Activated naive CD8-positive, alpha-beta T cell treated with anti-CD3 and anti-CD28 coated beads, Interleukin-2, amount 50 U/mL, for 24 hours (primary cell): ENCODE measurements around the gene NCMAP.

Experiments used
- ATAC-seq: fragments of 150-1000 bp; cut with Tn5 transposase; one replicate; pipeline ENCODE4 v1.10.0; 2021
- DNase-seq: peaks from one replicate; pipeline ENCODE4 v3.0.0; 2021
- H3K27ac Mint-ChIP-seq: one replicate; pipeline ENCODE4 v1.8.0; 2021; ENCODE audit warnings: mild to moderate bottlenecking, mixed read lengths
- H3K27me3 Mint-ChIP-seq: one replicate; pipeline ENCODE4 v1.8.0; 2021; ENCODE audit warnings: mixed read lengths
- H3K36me3 Mint-ChIP-seq: one replicate; pipeline ENCODE4 v1.8.0; 2021; ENCODE audit warnings: low read depth, mixed read lengths
- H3K4me1 Mint-ChIP-seq: one replicate; pipeline ENCODE4 v1.8.0; 2021; ENCODE audit warnings: mixed read lengths
- H3K4me3 Mint-ChIP-seq: one replicate; pipeline ENCODE4 v1.8.0; 2021; ENCODE audit warnings: mild to moderate bottlenecking, moderate library complexity, mixed read lengths
- H3K9me3 Mint-ChIP-seq: one replicate; pipeline ENCODE4 v1.8.0; 2021; ENCODE audit warnings: mixed read lengths

The NCMAP gene

GRCh38 chr1:24641646-24642151 is 85.8 kb downstream of the NCMAP start:
- Mint-ChIP-seq H3K4me1 (peaks cover 49% of the 10 kb centered on the region), H3K4me3 (peak overlapping the region; percentile 98), H3K27ac (peak overlapping the region; percentile 95), H3K36me3 (peaks cover 26% of the 10 kb centered on the region), H3K9me3 (no peaks in the 10 kb centered on the region), H3K27me3 (no peaks in the 10 kb centered on the region)
- ATAC-seq (no peak), DNase-seq (peak; percentile 62)

- H3K9me3 Mint-ChIP-seq: no peaks in the 10 kb centered on the region
- peak within 1 kb of the TSS; percentile 95 for H3K27ac Mint-ChIP-seq
- H3K36me3 Mint-ChIP-seq: peaks cover 37% of the 10 kb centered on the region
- H3K27me3 Mint-ChIP-seq: no peaks in the 10 kb centered on the region
- peak within 1 kb of the TSS; percentile 98 for H3K4me3 Mint-ChIP-seq
- peaks cover 55% of the 10 kb centered on the region for H3K4me1 Mint-ChIP-seq
- ATAC-seq (peak; percentile 95), DNase-seq (peak; percentile 97)
Observed at GRCh38 chr1:24642481-24643362, 86.8 kb downstream of the NCMAP start, which contains the start of gene SRRM1. Gene SRRM1, plus strand, starts transcription at chr1:24643302. Its CDS starts 25 bp downstream, at chr1:24643327.

GRCh38 chr1:24643363-24644099 is 87.6 kb downstream of the NCMAP start:
- Mint-ChIP-seq H3K4me3 (peak overlapping the region; percentile 98), H3K9me3 (no peaks in the 10 kb centered on the region), H3K36me3 (peaks cover 45% of the 10 kb centered on the region), H3K4me1 (peaks cover 63% of the 10 kb centered on the region), H3K27me3 (no peaks in the 10 kb centered on the region), H3K27ac (peak overlapping the region; percentile 95)
- DNase-seq: no peak
- ATAC-seq: peak; percentile 20

DNA sequence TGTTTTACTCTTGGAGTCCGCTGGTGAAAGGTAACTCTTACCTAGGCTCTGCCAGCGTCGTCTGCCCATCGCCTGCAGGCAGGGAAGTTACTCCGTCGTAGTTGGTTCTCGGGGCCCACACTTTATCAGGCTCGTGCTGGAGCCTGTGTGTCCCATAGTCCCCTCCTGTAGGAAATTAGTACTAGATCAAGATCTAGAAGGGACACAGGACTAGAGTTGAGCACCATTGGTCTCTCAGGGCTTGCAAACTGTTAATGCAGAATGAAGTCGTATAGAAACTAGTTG is 88.2 kb downstream of the NCMAP start:
- peak overlapping the region; percentile 89 for H3K27ac Mint-ChIP-seq
- ATAC-seq (no peak), DNase-seq (no peak)
- H3K4me3 Mint-ChIP-seq: peak overlapping the region; percentile 98
- H3K9me3 Mint-ChIP-seq: no peaks in the 10 kb centered on the region
- no peaks in the 10 kb centered on the region for H3K27me3 Mint-ChIP-seq
- peaks cover 50% of the 10 kb centered on the region for H3K36me3 Mint-ChIP-seq
- peaks cover 68% of the 10 kb centered on the region for H3K4me1 Mint-ChIP-seq

GRCh38 chr1:24648919-24649318 is 93.0 kb downstream of the NCMAP start:
- H3K36me3 Mint-ChIP-seq: peaks cover 88% of the 10 kb centered on the region
- no peaks in the 10 kb centered on the region for H3K27me3 Mint-ChIP-seq
- ATAC-seq: no peak
- no peak overlapping the region for H3K4me3 Mint-ChIP-seq
- no peak for DNase-seq
- H3K4me1 Mint-ChIP-seq: peaks cover 63% of the 10 kb centered on the region
- no peaks in the 10 kb centered on the region for H3K9me3 Mint-ChIP-seq
- H3K27ac Mint-ChIP-seq: peak overlapping the region; percentile 57

- no peak for ATAC-seq
- no peak overlapping the region for H3K27ac Mint-ChIP-seq
Observed at GRCh38 chr1:24652382-24652781, 96.5 kb downstream of the NCMAP start.

DNA sequence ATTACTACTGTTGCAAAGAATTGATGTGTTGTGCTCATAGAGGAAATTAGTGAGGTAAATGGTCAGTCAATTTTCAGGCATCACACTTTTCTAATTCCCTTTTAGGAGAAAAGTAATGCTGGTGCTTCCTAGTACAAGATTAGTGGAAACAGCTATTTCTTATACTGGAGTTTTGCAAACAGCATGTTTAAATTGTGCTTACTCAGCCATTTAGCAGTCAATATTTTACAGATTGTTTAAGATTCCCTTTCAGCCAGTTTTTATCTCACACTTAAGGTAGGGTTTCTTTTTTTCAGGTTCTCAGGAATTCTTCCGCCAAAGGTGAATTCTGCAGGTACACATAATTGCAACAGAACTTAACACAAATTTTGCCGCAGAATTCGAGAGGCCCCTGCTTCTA is 98.1 kb downstream of the NCMAP start:
- no peak for ATAC-seq
- H3K36me3 Mint-ChIP-seq: peaks cover 79% of the 10 kb centered on the region
- H3K4me1 Mint-ChIP-seq: peaks cover 45% of the 10 kb centered on the region
- H3K27ac Mint-ChIP-seq: no peak overlapping the region
- no peaks in the 10 kb centered on the region for H3K27me3 Mint-ChIP-seq
- DNase-seq: no peak
- no peak overlapping the region for H3K4me3 Mint-ChIP-seq
- no peaks in the 10 kb centered on the region for H3K9me3 Mint-ChIP-seq

More at GRCh38 chr1:24652382-24652781, 96.5 kb downstream of the NCMAP start:
- no peak overlapping the region for H3K4me3 Mint-ChIP-seq
- peaks cover 49% of the 10 kb centered on the region for H3K4me1 Mint-ChIP-seq
- H3K36me3 Mint-ChIP-seq: peaks cover 88% of the 10 kb centered on the region
- no peak for DNase-seq
- no peaks in the 10 kb centered on the region for H3K9me3 Mint-ChIP-seq
- no peaks in the 10 kb centered on the region for H3K27me3 Mint-ChIP-seq

GRCh38 chr1:24656046-24656445 is 100.2 kb downstream of the NCMAP start:
- DNase-seq (no peak), ATAC-seq (no peak)
- peaks cover 78% of the 10 kb centered on the region for H3K36me3 Mint-ChIP-seq
- H3K27ac Mint-ChIP-seq: peak overlapping the region; percentile 61
- H3K9me3 Mint-ChIP-seq: no peaks in the 10 kb centered on the region
- no peak overlapping the region for H3K4me3 Mint-ChIP-seq
- H3K27me3 Mint-ChIP-seq: no peaks in the 10 kb centered on the region
- H3K4me1 Mint-ChIP-seq: peaks cover 42% of the 10 kb centered on the region

DNA sequence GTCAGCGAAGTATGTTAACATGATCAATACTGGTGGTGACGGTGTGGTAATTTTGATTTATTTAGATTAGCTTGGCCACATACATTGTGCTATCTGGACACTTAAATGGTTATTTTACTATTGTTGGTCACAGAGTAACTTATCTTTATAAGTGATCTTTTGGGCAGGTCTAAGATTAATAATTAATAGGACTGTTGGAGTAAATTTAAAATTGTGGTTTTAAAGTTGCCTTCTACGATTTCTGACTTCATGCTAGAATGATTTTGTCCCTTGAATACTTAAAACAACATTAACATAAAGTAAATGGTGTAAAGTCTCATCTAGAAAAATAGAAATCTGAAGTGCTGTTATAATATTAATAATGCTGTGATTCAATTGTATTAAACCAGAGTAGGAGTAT is 101.9 kb downstream of the NCMAP start:
- Mint-ChIP-seq H3K27me3 (no peaks in the 10 kb centered on the region), H3K36me3 (peaks cover 78% of the 10 kb centered on the region), H3K4me3 (no peak overlapping the region), H3K9me3 (no peaks in the 10 kb centered on the region), H3K27ac (no peak overlapping the region), H3K4me1 (peaks cover 39% of the 10 kb centered on the region)
- no peak for DNase-seq
- no peak for ATAC-seq
